RPMI7951 (cell line): ENCODE data around the gene GTPBP1. TPM values are rescaled to one million over a fixed set of nuclear protein-coding genes. Genes with fewer than 3 reads are reported as not detected.

Source experiments
- DNase-seq: peaks from one replicate; pipeline ENCODE4 v3.0.0-alpha.2; 2012; ENCODE audit warnings: low read depth
- total RNA-seq: library from RNA; depleted of rRNA; stranded (reverse); fragments of >200 nt; shearing (Covaris generic); gene quantifications from 2 replicates; pipeline ENCODE4 v1.2.3, GENCODE V29; 2014

GTPBP1 gene
- total RNA-seq, 1 experiment from 2014 or later: 16.3 TPM

GRCh38 chr22:38756711-38757463, 51.1 kb downstream of the GTPBP1 start:
- DNase-seq: no peak

- DNase-seq: no peak
Observed at GRCh38 chr22:38757464-38757757, 51.7 kb downstream of the GTPBP1 start.

GRCh38 chr22:38758276-38758945, 52.7 kb downstream of the GTPBP1 start:
- DNase-seq: no peak

- DNase-seq: no peak
Observed at GRCh38 chr22:38759005-38759404, 53.3 kb downstream of the GTPBP1 start.

GRCh38 chr22:38760477-38761201, 54.9 kb downstream of the GTPBP1 start:
- no peak for DNase-seq

- no peak for DNase-seq
Observed at GRCh38 chr22:38761202-38762162, 55.7 kb downstream of the GTPBP1 start.

- no peak for DNase-seq
Observed at GRCh38 chr22:38762551-38762983, 56.8 kb downstream of the GTPBP1 start.

GRCh38 chr22:38766076-38766777, 60.5 kb downstream of the GTPBP1 start:
- DNase-seq: peak; percentile 67

- no peak for DNase-seq
Observed at GRCh38 chr22:38767313-38767712, 61.6 kb downstream of the GTPBP1 start.

GRCh38 chr22:38768036-38768435, 62.3 kb downstream of the GTPBP1 start:
- no peak for DNase-seq

- DNase-seq: no peak
Observed at GRCh38 chr22:38770257-38770949, 64.7 kb downstream of the GTPBP1 start.

- no peak for DNase-seq
Observed at GRCh38 chr22:38772623-38772873, 66.8 kb downstream of the GTPBP1 start.

- DNase-seq: no peak
Observed at GRCh38 chr22:38773363-38773946, 67.7 kb downstream of the GTPBP1 start.

- no peak for DNase-seq
Observed at GRCh38 chr22:38774496-38775166, 68.9 kb downstream of the GTPBP1 start.

- DNase-seq: no peak
Observed at GRCh38 chr22:38775656-38776055, 69.9 kb downstream of the GTPBP1 start.

GRCh38 chr22:38776086-38776485, 70.3 kb downstream of the GTPBP1 start:
- no peak for DNase-seq

GRCh38 chr22:38777087-38777671, 71.4 kb downstream of the GTPBP1 start:
- no peak for DNase-seq

- DNase-seq: no peak
Observed at GRCh38 chr22:38781033-38781432, 75.3 kb downstream of the GTPBP1 start.

GRCh38 chr22:38782402-38783094, 76.8 kb downstream of the GTPBP1 start:
- DNase-seq: peak; percentile 66
